ENCODE data around the gene PDE4DIP.
"Not testable (repeated sequence)": the region's sequence is repeated elsewhere in the genome, so short reads cannot be mapped to it uniquely, and the experiment has no call there.

The PDE4DIP gene

DNA sequence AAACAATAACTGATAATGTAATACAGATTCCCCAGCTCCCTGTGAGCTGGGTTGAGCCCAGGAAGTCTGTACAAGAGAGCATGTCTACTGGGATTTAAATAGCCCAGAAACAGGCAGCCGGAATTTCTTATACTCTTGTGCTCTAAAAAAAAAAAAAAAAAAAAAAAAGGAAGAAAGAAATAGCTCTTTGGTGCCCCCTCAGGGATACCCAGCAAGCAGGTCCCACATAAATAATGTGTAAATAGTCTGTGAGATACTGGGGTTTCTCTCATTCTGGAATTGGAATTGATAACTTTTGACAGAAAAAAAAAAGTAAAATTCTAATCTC lies 25.4 kb downstream of the PDE4DIP start:
- in situ Hi-C loops (cut with MboI; ENCODE audit: low sequenced_read_pairs) = not testable (repeated sequence)

DNA sequence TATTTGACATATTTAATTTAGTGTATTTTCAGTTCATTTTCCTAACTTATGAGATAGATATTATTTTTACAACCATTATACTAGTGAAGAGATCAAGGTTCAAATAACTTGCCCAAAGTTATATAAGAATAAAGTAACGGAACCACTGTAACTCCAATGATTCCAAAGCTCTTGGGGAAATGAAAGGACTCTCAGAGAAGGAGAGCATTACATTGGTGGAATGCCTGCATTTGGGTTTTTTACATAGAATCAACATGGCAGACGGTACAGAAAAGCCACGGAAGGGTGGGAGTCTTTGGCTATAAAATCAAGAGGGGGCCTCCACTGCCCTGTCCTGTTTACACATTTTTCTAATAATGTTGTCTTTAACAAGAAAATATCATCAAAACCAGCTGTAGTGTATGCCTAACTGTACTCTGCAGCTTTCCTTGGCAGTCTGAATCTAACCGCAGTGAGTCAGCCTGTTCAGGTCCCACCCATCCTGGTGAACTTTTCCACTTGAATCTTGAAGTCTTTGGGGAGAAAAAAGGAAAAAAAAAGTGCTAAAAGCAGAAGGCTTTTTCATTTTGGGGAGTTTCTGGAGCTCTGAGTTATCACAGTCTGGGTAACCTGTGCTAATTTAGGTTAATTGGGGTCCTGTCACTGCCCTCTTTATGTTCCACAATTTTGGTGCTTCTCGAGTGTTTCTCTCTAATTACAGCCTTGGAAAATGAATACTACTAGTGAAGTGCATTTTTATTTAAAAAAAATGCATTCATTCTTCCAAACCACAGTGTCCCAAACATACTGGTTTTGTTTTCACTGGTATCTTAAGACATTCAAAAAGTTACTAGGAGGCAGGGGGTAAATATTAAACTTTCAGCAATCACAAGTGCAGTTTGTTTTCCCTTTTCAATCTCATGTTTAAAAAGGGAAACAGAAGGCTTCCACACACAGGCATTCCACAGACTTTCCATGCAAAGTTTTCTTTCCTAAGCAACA lies 30.5 kb downstream of the PDE4DIP start:
- in situ Hi-C loops (cut with MboI; ENCODE audit: low sequenced_read_pairs) = not testable (repeated sequence)

DNA sequence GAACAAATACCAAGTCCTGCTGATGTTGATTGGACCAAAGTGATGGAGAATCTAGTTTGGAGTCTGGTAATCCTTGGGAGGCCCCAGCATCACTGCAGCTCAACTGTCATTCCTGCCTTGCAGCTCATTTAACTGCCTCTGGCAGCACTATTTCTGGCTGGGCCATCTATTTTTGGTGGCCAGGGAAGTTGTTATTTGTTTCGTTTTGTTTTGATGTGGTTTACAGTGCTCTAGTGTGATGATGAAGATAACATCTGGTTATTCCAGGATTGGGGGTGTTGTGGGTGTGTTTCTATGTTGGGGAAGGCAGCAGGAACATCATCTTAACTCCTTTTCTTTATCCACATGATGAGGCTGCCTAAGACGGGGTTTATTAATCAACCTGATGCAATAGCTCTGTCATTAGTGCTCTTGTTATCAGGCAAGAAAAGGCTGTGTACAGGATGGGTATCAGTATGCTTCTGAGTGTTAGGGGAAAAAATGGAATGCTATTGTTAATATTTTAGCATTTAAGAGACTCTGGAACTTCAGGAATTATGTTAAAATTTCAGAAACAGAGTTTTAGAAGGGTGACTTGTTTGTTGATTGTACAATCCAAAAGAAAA lies 35.7 kb downstream of the PDE4DIP start:
- in situ Hi-C loops (cut with MboI; ENCODE audit: low sequenced_read_pairs) = not testable (repeated sequence)

DNA sequence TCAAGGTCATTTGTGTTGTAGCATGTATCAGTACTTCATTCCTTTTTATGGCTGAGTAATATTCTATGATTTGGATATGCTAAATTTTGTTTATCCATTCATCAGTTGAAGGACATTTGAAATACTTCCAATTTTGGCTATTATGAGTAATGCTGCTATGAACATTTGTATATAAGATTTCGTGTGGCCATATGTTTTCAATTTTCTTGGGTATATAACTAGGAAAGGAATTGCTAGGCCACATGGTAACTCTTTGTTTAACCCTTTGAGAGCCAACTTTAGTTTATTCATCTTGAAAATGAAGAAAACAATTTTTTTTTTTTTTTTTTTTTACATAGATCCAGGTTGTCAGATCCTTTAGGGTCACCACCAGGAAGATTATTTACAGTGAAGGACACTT lies 37.0 kb downstream of the PDE4DIP start:
- in situ Hi-C loops (cut with MboI; ENCODE audit: low sequenced_read_pairs) = not testable (repeated sequence)

DNA sequence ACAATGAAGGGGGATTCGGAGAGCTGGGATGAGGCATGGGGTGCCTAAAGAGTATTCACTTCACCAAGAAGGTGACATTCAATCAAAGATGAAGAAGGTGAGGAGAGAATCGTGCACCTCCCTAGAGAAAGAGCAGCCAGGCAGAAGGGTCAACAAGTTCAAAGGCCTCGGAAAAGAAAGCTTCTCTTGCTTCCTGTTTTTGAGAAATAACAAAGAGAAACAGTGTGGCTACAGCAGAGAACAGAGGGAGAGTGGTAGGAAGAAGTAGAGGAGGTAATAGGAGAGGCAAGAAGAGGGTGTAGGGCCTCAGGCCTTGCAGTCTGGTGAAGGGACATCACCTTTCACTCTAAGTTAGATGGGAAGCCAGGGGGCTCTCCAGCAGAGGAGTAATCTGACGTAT lies 41.0 kb downstream of the PDE4DIP start:
- in situ Hi-C loops (cut with MboI; ENCODE audit: low sequenced_read_pairs) = not testable (repeated sequence)

DNA sequence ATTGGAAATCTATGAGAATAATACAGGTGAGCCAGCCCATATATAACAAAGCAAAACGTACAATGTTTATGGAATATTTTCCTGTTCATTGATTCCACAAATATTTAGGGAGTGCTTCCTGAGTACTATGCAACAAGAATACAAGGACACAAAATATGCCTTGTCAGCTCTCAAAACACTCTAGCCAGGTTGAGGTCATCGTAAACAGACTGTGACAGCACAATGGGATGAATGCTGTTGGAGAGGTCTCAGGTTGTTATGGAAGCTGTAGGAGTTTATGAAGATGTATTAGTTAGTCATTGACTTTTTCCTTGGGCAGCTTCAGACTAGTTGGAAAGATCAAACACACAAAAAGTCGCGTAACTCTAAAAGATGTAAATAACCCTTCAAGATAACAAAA lies 42.1 kb downstream of the PDE4DIP start:
- in situ Hi-C loops (cut with MboI; ENCODE audit: low sequenced_read_pairs) = not testable (repeated sequence)

DNA sequence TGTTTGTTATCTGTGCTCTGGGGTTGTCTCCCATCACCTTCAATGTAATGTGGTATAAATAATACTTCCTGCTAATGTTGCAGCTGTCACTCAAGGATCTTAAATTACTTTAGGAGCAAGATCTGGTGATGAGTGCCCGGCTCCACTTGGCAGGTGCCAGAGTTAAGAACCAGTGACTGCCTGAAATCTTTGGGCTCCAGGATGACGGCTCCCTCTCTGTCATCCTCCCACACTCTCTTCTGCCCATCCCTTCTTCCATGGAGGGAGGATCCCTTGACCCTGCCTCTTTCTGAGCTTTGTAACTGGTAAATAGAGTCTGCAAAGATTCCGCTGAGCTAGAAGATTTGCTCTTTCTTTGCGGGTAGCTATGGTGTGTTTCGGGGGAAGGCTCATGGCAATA lies 44.4 kb downstream of the PDE4DIP start:
- in situ Hi-C loops (cut with MboI; ENCODE audit: low sequenced_read_pairs) = not testable (repeated sequence)

DNA sequence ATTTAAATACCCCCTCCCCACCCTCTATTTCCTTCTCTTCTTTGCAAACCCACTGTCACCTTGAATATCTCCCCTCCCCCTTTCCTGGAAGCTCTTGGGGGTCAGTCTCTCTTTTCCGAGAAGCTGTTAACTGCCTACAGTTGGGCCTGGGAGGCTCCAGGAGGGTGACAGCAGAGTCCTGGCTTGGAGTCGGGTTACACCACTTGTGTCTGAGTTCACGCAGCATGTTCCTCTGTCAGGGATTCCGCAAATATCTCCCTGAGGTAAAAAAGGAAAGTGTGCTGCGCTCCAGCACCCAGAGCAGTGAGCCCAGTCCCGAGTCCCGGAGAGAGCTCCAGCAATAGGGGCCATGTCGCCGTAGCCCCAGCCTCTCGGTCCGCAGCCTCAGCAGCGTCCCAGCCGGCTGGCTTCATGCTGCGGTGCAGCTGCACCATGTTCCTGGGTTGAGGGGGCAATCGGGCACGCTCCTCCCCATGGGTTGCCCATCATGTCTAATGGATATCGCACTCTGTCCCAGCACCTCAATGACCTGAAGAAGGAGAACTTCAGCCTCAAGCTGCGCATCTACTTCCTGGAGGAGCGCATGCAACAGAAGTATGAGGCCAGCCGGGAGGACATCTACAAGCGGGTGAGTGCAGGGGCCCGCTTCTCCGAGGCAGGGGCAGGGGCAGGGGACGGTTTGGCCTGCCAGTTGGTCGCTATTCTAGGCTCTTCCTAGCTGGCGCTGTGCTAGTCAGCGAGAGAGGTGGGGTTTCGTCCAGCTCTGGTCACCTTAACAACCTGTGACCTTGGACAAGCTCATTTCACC lies 45.2 kb downstream of the PDE4DIP start:
- in situ Hi-C loops (cut with MboI; ENCODE audit: low sequenced_read_pairs) = not testable (repeated sequence)

DNA sequence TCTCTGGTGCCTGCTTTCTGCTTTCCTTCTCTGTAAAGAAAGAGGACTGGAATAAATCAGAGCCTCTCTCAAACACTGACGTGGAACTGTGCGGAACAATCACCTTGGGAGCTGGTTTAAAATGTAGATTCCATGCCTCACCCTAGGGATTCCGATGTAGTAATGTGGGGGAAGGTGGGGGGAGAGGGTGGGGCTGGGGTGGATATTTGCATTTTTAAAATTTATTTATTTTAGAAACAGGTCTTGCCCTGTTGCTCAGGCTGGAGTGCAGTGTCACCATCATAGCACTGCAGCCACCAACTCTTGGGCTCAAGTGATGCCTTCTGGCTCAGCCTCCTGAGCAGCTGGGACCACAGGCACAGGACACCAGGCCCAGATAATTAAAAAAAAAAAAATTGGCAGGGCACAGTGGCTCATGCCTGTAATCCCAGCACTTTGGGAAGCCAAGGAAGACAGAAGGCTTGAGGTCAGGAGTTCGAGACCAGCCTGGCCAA lies 45.9 kb downstream of the PDE4DIP start:
- in situ Hi-C loops (cut with MboI; ENCODE audit: low sequenced_read_pairs) = not testable (repeated sequence)

DNA sequence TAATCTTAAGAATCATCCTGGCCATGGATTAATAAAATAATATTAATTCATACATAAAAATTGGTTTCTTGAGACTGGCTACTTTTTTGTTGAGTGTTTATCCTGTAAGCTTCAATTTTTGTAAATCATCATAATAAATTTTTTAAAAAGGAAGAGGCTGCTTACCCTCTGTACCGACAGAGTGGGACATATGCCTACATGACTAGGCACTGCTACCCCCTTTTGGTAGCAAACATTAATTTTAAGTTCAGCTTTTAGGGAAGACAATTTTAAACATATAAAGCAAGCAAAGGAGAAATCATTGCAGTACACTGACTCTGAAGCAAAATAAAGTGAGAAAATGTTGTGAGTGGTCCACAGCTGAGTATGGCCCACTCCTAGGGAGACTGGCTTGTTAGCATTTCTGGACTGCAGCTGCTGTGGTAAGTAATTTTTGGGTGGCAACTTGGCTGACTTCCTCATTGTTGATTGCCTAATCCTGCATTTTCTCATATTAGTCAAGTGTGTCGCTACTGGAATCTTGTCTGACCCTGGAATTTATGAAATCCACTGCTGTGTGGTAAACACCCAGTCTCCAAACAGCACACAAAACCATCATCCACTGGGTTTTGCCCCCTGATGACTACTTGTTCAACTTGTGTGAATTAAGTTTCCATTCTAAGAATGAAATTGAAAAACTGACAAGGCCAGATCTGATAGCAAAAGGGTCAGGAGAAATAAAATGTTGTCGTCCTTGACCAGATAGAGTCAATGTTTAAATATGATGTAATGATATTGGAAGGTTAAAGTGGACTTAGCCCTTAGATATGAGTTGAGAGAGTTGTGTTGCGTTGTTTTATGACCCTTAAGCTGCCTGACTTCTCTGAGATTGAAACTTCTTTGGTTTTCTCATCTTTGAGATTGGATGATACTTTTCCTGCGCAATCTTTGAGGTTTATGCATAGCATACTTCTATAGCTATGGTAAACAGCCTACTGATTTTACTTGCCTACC lies 50.4 kb downstream of the PDE4DIP start:
- in situ Hi-C loops (cut with MboI; ENCODE audit: low sequenced_read_pairs) = not testable (repeated sequence)

DNA sequence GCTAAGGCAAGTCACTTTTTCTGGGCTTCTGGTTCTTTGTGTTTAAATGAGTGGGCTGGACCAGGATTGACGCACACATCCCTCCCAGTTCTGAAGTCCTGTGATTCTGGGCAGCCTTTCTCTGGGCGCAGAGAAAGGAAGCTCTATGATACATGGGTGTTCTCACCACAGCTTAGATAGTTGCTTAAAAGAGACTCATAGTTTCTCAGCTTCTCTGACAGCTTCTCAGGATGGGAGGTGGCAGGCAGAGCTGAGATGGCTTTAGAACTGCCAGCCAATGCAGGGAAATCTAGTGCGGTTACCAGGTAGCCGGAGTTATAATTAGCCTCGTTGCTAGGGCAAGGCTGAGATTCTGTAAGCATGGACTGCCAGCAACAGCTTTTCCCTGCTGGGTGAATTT lies 55.8 kb downstream of the PDE4DIP start:
- in situ Hi-C loops (cut with MboI; ENCODE audit: low sequenced_read_pairs) = not testable (repeated sequence)

DNA sequence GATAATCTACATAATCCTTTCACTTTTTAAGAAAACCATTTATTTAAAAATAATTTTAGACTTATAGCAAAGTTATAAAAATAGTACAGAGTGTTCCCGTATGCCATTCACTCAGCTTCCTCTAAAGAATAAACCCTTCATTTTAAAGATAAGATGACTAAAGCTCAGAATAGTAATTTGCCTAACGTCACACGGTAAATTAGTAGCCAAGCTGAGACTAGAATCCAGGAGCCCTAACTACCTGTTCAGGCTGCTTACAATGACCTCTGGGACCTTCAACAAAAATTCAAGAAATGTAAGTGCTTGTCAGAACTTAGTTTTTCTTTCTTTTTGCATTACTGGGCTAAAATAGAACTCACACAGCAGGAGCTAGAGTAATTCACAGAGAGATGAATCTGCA lies 56.5 kb downstream of the PDE4DIP start:
- in situ Hi-C loops (cut with MboI; ENCODE audit: low sequenced_read_pairs) = not testable (repeated sequence)

DNA sequence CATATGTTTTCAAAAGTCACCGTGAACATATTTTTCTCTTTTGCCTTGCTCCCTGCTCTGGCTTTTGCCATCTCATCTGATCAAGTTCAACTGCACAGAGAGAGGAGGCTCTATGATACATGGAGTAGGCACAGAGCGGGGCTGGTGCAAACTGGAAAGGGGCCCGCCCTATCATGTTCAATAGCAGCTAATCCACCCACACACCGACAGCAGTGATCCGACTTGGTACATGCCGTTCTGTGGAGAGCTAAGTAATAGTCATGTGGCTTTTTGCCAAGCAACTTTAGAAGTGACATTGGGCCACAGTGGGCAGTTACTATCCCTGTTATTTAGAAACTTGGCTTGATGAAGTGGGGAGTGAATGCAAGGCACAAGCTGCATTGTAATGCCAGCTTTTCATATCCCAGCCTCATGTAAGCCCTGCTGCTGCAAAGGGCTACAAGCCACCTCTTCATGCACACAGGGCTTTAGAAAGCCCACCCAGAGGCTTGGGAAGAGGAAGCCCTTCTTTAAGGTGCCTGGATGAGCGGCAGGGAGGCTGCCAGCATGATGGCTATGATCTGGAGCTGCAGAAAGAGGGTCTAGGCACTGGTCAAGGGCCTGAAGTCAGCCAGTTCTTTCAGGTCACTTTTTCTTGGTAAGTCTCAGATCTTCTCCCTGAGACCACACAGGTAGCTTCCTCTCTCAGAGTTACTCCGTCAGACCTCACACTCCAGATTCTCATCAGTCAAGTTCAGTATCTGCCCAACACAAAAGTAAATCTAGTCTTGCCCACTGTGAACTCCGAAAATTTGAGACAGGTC lies 57.1 kb downstream of the PDE4DIP start:
- in situ Hi-C loops (cut with MboI; ENCODE audit: low sequenced_read_pairs) = not testable (repeated sequence)

DNA sequence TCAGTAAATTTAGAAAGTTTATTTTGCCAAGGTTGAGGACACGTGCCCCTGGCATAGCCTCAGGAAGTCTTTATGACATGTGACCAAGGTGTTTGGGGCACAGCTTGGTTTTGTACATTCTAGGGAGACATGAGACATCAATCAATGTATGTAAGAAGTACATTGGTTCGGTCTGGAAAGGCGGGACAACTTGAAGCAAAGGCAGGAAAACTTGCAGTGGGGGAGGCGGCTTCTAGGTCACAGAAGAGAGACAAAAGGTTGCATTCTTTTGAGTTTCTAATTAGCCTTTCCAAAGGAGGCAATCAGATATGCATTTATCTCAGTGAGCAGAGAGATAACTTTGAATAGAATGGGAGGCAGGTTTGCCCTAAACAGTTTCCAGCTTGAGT lies 57.7 kb downstream of the PDE4DIP start:
- in situ Hi-C loops (cut with MboI; ENCODE audit: low sequenced_read_pairs) = not testable (repeated sequence)

DNA sequence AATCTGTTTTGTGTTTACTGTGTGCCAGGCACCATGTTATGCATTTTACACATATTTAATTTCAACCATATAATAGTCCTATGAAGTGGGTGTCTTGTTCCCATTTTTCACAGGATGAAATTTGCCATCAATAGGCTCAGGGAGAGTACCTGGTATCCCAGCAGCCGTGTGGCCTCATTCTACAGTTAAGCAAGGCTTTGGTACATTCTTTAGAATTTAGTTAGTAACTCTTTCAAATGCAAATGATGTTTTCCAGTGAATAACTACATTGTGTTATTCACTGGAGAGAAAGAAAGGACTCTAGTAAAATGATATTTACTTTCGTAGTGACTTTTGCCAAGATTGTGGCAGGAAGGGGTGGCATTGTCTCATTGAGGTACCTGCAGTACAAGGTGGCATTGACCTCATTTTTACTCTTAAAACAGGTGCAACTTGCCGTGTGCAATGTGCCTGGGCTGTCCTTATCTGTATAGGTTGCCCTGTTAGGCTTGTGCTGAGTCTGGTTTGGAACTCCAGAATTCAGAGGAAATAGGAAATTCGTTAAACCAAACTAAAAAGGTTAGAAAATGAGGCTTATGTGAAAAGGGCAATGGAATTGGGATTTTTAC lies 65.1 kb downstream of the PDE4DIP start:
- in situ Hi-C loops (cut with MboI; ENCODE audit: low sequenced_read_pairs) = not testable (repeated sequence)

DNA sequence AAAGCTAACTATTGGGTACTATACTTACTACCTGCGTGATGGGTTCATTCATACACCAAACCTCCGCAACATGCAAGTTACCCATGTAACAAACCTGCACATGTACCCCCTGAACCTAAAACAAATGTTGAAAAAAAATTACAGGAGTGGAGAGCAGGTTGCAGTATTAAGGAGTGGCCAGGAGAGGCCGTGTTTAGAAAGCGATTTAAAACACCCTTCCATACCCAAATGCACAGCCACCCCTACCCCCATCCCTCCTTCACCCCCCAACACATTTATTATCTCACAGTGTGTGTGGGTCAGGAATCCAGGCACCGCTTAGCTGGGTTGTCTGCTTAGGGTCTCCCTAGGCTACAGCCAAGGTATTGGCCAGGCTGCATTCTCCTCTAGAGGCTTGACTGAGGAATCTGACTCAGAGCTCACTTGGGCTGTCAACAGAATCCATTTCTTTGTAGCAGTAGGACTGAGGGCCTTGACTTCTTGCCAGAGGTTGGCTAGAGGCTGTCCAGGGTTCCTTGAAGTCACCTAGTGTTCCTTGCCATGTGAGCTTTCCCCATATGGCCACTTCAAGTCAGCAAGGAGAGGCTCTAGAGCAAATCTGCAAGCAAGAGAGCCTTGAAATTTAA lies 67.2 kb downstream of the PDE4DIP start:
- in situ Hi-C loops (cut with MboI; ENCODE audit: low sequenced_read_pairs) = not testable (repeated sequence)

DNA sequence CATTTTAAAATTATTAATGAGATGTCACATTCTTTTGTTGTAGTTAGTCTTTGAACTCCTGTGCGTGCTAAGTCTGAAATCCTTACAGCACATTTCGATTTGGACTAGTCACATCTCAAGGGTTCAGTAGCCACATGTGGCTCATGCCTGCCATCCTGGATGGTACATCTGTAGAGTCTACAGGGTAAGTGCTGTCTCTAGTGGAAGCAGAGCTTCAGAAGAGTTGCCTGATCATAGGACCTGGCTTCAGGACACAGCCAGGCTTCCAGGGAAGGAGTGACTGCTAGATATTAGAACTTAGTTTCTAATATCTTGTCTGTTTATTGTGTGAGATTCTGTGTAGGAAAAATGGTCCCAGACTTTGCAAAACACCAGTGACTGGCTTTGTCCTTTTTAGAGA lies 72.0 kb downstream of the PDE4DIP start:
- in situ Hi-C loops (cut with MboI; ENCODE audit: low sequenced_read_pairs) = not testable (repeated sequence)

DNA sequence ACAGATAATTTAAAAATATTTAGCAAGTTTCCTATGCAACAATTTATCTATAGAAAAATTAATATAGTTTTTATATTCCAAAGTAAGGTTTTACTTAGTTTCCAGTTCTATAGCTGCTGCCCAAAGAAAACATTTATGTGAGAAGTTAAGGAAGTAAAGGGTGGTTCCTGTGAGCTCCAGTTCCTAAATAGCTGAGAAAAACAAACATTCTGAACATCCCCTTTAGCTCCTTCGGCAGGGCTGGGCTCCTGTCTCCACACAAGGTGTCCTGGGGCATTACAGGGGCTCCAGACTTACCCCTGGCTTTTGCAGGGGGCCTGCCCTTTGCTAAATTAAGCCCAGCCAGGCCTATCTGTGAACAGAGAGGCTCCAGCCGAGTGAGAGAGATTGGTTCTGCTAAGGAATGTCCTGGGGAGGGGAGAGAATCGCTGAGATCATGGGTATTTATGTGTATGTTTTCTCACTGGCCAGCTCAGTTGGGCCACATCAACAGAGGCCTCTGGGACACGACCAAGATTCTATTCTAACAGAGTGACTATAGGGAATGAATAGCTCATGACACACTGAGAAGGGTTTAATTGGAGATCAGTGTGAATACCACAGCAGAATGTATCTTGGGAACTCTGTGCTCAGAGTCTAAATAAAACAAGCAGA lies 72.6 kb downstream of the PDE4DIP start:
- in situ Hi-C loops (cut with MboI; ENCODE audit: low sequenced_read_pairs) = not testable (repeated sequence)

All from HL-60/S4 (cell line).